GM21786 (cell line): ENCODE data around the gene RARS2.
A peak's percentile ranks its signal among the peaks of the same experiment; 100 is the strongest.
"Not testable (repeated sequence)": the region's sequence is repeated elsewhere in the genome, so short reads cannot be mapped to it uniquely, and the experiment has no call there.

Experiments
- ATAC-seq: cut with Tn5 transposase; IDR thresholded peaks from one replicate; pipeline ENCODE4 v1.9.1; 2021; ENCODE audit not compliant: unreplicated experiment

RARS2 gene, protein sequence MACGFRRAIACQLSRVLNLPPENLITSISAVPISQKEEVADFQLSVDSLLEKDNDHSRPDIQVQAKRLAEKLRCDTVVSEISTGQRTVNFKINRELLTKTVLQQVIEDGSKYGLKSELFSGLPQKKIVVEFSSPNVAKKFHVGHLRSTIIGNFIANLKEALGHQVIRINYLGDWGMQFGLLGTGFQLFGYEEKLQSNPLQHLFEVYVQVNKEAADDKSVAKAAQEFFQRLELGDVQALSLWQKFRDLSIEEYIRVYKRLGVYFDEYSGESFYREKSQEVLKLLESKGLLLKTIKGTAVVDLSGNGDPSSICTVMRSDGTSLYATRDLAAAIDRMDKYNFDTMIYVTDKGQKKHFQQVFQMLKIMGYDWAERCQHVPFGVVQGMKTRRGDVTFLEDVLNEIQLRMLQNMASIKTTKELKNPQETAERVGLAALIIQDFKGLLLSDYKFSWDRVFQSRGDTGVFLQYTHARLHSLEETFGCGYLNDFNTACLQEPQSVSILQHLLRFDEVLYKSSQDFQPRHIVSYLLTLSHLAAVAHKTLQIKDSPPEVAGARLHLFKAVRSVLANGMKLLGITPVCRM

DNA sequence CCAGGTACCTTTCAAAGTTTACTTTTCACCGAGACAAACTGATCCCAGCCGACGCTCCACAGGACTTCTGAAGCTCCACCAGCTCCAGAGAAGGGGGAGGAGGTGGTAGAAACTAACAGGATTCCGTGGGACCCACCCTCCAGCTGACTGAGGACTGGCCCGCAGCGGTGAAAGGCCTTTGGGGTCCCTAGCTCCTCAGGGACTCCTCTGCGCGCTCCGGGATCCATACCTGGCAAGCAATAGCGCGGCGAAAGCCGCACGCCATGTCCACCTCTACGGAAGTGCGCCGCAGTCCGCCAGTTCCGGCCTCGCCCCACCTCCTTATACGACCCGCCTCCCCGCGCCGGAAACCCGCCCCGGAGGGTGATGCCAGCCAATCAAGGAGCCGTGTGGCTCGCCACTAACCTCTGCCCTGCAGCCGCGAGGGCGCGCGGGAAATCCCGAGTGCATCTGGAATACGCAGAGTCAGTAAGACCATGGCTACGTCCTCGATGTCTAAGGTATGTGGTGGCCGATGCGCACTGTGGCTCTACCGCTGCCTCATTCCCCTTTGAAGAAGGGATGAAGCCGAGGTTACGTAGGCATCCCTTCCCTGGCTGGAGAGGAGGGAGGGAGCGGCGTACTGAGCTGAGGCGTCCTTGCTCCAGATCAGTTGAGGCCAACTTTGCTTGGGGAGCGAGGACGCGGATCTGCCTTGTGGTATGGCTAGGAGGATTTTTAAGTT is at the start of gene RARS2, which contains the start of gene ORC3:
Gene RARS2 (minus strand): TSS at position 295 of the 724 bp plus-strand sequence. CDS start 30 bp downstream, at position 265.
Gene ORC3 (plus strand): TSS at position 443 of the 724 bp plus-strand sequence. CDS start 34 bp downstream, at position 477.
- peak; percentile 100 for ATAC-seq

DNA sequence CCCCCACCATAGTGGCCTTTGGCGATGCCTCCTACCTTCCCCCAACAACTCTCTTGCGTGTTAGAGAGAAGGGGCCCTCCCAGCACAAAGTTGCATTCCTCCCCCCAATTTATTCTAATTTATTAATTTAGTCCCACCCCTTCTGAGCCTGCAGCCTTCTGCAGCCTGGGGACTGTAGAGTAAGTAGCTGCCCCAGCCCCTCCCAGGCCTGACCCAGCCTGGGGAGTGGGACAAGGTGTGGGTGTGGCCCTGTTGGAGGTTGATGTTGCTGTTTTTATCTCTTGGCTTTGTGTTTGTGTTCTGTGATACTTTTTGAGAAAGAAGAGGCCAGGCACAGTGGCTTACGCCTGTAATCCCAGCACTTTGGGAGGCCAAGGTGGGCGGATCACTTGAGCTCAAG is 49.6 kb upstream of the RARS2 start:
- no peak for ATAC-seq

DNA sequence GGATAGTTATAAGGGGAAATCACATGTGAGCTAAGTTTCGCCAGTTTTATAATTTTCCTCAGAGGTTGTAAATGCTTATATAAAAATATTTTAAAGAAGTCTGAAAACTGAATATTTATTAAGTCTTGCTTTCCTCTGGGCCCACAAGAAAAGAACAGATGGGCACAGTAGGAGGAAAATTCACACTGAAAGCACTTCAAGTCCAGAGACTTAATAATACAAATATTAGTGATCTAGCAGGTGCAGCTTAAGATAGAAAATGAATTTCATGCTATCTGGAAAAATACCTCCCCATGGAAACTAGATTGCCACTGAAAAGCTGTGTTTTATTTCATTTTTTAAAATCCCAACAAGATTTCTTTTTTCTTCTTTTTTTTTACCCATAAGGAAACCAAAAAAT is 47.3 kb upstream of the RARS2 start:
- ATAC-seq, result no peak

DNA sequence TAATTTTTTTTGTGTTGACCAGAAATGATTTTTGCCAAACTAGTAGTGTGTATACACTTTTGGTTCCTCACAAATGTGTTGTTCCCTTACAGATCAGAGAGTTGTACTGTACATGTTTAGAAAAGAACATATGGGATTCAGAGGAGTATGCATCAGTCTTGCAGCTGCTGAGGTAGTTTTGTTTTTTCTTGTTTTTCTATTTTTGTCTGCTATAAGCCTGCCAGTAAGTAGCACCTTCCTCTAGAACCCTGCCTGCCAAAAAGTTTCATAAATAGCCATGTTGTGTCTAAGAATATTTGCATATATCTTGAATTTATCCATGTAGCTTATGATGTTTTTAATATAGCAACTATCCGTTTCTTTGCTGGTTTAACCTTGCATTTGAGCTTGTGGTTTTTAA is 46.5 kb upstream of the RARS2 start:
- no peak for ATAC-seq

DNA sequence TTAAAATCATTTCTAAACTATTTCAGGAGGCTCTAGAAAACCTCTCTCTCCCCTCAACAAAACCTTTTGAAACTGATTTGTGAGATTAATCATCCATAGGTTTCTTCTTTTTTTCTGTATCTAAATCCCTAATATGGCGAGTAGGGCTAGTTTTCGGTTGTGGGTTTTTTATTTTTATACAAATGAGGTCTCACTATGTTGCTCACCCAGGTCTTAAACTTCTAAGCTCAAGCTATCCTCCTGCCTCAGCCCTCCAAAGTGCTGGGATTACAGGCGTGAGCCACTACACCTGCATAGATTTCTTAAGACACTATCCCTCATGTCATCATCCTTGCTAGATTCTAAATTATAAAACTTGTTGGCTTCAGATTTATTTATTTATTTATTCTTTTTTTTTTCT is 44.1 kb upstream of the RARS2 start:
- no peak for ATAC-seq

DNA sequence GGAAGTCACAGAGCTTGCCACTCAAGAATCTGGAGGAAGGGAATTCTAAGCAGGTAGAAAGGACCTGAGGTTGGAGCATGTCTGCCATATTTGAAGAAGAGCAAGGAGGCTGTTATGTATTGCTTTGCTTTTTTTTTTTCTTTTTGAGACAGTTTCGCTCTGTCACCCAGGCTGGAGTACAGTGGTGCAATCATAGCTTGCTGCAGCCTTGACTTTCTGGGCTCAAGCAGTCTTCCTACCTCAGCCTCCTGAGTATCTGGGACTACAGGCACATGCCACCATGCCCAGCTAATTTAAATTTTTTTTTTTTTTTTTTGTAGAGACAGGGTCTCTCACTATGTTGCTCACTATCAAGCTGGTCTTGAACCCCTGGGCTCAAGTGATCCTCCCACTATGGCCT is 41.0 kb upstream of the RARS2 start:
- ATAC-seq, result no peak

DNA sequence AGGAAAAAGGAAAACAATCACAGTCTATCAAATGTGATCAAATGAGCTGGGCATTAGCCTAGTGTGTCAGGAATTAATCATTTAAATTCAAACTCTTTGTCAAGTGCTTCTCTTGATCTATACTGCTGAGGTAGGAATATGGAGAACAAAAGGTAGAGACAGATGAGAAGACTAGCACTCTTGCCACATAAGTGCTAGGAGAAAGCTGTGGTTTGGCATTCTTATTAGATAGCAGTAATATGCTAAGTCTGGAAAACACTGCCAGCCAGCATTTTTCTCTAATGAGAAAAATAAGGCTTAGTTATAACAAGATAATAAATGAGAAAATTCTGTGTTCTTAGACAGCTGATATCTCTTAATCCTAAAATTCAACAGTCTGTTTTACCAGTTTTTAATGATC is 39.1 kb upstream of the RARS2 start:
- no peak for ATAC-seq

DNA sequence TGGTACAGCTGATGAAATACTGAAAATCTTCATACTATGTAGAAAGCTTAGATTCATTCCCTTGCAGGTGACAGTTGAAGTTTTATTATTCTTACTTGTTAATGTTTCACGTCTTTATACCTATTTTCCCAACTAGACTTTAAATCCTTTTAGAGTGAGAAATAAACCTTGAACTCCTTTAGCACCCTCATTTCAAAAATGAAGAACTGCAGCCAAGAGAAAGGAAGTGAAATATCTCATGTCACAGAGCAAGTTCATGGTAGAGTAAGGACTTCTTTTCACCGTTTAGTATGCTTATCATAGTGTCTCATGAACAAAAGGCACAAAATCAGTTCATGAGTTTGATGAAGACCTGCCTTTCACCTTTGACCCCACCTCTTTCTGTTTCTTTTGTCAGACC is 38.6 kb upstream of the RARS2 start:
- ATAC-seq, result peak; percentile 78

DNA sequence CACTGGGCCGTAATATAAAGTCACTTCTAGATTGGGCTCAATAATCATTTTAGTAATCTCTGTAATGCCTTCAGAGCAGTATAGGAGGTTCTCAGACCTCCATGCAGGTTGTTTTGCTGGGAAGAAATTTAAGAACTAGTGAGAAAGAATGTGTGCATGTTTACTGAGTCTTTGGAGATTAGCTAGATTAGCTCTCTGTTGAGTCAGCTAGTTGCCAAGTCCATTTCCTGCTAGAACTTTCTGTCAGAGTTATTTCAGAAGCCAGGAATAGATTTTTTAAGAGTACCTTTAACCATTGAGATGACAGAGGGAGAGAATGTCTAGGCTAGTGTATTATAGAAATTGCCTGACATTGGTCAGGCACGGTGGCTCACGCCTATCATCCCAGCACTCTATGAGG is 33.5 kb upstream of the RARS2 start:
- no peak for ATAC-seq

DNA sequence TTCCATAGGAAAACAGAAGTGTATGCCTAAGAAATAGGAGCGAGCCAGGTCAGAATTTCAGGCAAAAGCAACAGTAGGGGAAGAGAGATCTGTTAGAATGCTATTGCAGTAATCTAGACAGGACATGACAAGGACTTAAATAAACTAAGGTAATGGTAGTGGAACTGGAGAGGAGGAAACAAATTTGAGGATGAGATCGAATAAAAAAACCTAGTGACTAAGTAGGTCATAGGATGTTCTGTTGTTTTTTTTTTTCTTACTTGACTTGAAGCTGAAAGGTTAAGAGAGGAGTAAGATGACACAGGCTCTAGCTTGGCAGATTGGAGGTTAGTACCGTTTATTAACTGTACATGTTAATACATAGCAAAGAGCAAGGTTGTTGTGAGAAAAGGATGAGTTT is 28.7 kb upstream of the RARS2 start:
- ATAC-seq, result no peak

DNA sequence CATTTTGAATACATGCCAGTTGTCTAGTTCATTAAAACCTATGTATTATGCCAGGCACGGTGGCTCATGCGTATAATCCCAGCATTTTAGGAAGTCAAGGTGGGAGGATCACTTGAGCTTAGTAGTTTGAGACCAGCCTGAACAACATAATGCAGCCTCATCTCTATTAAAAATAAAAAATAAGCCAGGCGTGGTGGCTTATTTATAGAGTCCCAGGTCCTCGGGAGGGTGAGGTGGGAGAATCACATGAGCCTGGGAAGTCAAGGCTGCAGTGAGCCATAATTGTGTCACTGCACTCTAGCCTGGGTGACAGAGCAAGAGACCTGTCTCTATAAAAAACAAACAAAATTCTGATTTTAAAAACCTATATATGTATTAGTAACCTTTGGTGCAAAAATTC is 27.6 kb upstream of the RARS2 start:
- ATAC-seq, result no peak

DNA sequence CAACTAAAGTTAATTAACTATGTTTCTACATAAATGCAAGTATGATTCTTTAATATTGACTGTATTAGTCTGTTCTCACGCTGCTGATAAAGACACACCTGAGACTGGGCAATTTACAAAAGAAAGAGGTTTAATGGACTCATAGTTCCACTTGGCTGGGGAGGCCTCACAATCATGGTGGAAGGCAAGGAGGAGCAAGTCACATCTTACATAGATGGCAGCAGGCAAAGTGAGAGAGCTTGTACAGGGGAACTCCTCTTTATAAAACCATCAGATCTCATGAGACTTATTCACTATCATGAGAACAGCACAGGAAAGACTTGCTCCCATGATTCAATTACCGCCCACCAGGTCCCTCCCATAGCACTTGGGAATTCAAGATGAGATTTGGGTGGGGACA is 23.2 kb upstream of the RARS2 start:
- ATAC-seq, result not testable (repeated sequence)

DNA sequence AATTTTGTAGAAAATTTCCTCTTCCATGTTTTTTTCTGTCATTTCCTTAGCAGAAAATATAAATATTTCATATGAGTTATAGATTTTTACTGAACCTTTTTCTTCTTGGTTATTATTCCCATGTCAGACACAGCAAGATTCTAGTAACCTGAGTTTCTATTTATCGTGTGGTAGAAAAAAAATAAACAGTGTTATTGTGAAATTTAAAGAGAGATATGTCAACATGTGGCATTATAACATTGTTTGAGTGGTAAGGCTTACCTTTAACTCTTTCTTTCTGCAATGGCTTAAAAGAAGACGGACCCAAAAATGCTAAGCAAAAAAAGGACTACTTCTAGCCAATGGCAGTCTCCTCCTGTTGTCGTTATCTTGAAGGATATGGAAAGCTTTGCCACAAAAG is 19.0 kb upstream of the RARS2 start:
- no peak for ATAC-seq

DNA sequence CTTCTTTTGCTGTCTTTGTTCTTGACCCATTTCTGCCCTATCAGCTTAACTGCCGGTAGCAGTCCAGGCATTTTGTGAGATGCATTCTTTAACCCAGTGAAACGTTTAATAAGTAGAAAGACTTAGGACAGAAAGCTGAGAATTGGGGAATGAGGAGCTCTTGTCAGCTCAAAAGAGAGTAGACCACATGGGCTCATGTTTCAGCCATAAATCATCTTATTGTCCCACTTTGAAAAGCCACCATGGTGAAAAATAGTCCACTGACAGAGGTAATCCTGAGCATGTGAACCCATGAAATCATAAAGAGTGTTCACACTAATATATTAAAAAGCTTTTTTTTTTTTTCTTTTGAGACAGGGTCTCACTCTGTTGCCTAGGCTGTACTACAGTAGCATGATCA is 16.4 kb upstream of the RARS2 start:
- no peak for ATAC-seq

DNA sequence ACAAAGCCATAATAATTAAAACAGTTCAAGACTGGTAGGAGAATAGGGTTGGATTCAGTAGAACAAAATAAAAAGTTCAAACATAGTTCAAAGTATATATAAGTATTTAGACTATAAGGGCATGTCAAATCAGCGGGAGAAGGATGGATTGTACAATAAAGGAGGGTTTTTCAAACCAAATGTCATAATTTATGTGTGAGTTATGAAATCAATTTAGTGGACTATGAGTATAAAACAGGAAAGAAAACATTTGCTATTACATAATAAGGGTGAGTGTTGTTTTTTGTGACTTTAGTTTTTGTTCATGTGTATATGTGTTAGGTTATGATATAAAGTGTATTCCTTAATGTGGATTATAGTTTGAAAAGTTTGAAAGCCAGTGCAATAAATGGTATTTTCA is 10.8 kb upstream of the RARS2 start:
- no peak for ATAC-seq

DNA sequence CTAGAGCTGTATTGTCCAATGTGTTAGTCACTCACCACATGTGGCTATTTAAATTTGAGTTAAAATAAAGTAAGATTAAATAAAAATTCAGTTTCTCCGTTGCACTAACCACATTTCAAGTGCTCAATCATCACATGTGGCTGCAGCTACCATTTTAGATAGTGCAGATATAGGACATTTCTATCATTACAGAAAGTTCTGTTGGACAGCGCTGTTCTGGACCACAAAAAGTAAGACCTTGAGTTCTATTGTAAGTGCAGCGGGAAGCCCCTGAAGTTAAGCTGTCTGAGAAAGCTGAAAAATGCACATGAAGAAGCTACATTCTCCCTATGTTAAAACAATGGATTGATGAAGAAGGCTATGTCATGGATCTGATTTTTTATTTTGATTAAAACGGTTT is 1.2 kb upstream of the RARS2 start:
- no peak for ATAC-seq

DNA sequence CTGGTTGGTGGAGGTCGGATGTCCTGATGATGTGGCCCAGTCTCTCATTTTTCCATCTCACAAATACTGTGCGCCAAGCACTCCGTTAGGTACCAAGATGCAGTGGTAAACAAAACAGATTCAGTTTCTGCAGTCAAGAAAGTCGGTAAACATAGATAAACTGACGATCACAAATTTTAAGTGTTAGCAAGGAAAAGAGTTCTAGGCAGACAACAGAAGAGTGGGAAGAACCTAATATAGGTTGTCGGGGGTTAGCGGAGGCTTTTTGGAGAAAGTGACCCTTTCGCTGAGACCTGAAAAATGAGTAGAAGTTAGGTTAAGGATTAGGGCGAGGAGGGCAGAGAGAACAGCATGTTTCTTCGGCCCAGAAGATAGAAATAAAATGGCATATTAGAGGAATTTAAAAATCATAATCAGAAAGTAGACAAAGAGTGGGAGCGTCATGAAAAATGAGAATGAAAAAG is 662 bp upstream of the RARS2 start:
- no peak for ATAC-seq

DNA sequence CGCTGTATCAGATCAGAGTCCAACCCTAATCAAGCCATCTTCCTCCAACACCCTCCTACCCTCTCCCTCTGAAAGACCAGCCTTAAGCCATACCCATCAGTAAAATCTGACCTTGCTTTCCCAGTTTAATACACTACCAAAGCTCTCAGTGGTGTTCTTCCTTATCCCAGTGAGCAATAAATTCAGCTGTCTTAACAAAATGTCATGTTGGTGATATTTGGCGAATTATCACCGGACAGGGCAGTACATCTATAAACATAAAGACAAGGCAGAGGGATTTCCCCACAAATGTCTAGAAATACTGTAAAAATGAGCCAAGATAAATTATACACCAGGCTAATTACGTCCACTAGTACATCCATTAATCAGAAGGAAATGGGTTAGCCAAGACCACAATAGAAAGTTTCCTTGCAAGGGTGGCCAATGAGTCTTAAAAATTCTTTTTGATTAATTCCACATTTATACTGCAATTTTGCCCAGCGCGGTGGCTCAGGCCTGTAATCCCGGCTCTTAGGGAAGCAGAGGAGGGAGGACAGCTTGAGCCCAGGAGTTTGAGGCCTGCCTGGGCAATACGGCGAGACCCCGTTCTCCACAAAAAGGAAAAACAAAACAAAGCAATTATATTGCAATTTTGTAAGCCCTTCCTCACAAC is 905 bp downstream of the RARS2 start:
- ATAC-seq, result no peak

DNA sequence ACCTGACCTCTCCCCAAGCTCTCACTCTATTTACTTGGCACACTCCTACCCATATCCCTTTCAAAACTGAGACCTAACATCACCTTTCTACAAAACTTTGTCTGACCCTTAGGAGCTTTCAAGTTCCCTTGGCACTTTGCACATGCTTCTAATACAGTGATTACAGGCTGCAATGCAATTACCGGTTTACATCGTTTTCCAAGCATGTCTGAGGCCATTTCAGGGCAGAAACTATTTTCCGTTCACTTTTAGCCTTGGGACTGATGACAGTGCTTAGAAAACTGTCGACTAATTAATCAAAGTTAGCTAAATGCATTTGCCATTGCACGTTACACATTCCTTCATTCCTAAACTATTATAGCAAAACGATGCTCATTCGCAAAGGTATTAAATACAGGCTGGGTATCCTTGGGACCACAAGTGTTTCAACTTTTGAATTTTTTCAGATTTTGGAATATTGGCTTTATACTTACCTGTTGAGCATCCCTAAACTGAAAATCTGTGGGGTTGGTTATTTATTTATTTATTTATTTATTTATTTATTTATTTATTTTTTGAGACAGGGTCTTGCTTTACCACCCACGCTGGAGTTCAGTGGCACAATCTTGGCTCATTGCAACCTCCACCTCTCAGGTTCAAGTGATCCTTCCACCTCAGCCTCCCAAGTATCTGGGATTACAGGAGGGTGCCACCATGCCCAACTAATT is 3.3 kb downstream of the RARS2 start:
- no peak for ATAC-seq

DNA sequence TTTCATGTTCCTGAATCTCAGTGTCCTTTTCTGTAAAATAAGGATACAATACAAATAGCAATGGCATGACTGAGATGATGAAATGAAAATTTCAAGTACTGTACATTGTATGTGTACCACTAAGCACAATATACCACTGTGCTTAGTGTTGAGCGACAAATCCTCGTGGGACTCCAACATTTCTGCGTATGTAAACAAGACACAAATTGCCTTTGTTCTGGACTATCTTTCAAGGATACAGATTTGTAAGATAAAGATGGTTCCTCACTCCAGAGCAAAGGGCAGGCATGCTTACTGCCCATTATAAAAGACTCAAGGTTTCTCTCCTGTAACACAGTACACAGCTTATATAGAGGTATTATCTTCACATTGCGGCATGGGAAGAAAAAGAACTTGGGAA is 6.0 kb downstream of the RARS2 start:
- ATAC-seq, result no peak

DNA sequence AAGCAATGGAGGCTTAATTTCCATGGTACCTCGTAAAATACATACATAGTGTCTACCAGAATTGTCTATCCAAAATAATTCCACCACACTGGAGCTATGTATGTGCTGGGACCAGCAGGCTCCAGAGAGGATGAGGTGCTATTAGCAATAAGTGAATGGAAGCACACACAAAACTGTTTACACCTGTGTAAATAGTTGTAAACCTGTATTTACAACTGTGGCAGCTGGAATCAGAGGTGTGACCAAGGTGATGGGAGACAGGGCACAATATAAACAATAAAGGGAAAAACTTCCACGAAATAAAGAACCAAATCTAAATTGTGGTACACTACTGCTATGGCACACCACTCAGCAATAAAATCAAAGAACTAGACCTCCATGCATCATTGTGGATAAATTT is 14.4 kb downstream of the RARS2 start:
- no peak for ATAC-seq
